Peyer's patch (tissue), 4 donors: Measurements from ENCODE around the gene DPYD.

ENCODE experiments used
- POLR2A ChIP-seq, 2 donors: fragments of 450-650 bp; IDR thresholded peaks; one replicate each; pipeline ENCODE4 v1.5.1; 2017; ENCODE audit warnings: antibody characterized with exemption in 2 of 2, mild to moderate bottlenecking in 2 of 2, moderate library complexity in 2 of 2
- TF ChIP-seq, protein P1 (sequence below), 6 experiments: fragments of 450-650 bp in 4 of 6; fragments of 200-600 bp in 2 of 6; sonication (generic) in 1 of 6; IDR thresholded peaks; one replicate each; pipeline ENCODE4 v1.5.1; 2017 to 2019; ENCODE audit warnings: antibody characterized with exemption in 6 of 6, mild to moderate bottlenecking in 3 of 6, moderate library complexity in 1 of 6

DNA sequence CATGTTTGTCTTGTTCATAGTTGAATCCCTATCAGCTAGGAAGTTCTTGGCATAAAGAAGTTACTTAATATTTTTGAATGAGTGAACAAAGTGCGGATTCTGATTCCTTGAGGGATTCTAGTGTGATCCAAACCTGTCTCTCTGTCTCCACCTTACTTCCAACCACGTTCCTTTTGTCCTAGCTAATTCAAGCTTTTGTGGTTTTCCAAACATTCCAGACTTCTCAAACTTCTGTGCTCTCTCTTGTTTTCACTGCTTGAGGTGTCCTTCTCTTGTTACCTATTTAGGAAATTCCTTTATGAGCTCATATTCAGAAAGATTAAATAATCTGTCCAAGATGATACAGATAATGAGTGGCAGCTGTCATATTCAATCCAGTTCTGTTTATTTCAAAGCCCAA lies 846.1 kb downstream of the DPYD start:
- TF ChIP-seq, protein P1, sequence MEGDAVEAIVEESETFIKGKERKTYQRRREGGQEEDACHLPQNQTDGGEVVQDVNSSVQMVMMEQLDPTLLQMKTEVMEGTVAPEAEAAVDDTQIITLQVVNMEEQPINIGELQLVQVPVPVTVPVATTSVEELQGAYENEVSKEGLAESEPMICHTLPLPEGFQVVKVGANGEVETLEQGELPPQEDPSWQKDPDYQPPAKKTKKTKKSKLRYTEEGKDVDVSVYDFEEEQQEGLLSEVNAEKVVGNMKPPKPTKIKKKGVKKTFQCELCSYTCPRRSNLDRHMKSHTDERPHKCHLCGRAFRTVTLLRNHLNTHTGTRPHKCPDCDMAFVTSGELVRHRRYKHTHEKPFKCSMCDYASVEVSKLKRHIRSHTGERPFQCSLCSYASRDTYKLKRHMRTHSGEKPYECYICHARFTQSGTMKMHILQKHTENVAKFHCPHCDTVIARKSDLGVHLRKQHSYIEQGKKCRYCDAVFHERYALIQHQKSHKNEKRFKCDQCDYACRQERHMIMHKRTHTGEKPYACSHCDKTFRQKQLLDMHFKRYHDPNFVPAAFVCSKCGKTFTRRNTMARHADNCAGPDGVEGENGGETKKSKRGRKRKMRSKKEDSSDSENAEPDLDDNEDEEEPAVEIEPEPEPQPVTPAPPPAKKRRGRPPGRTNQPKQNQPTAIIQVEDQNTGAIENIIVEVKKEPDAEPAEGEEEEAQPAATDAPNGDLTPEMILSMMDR (IDR thresholded peaks at IDR 0.05): no peak
- TF ChIP-seq POLR2A (IDR thresholded peaks at IDR 0.05): no peak
